T-cell (primary cell): Measurements from ENCODE around the gene XRCC6. TPM values are rescaled to one million over a fixed set of nuclear protein-coding genes. Genes with fewer than 3 reads are reported as not detected.

Experiments
- ATAC-seq, 4 experiments: fragments of 200-7000 bp in 3 of 4; fragments of 150-1000 bp in 1 of 4; cut with Tn5 transposase; replicated peaks in 1 of 4; 1 replicate in 3 of 4; 2 replicates in 1 of 4; pipeline ENCODE4 v1.10.0; 2021; ENCODE audit warnings: moderate library complexity in 3 of 4, mild to moderate bottlenecking in 2 of 4, moderate number of reproducible peaks in 1 of 4
- CTCF ChIA-PET, 2 donors: fragments of 300-600 bp; sonication (Branson Sonifier 250); formaldehyde crosslinking; loops; one replicate each; lab custom pipeline; 2022; ENCODE audit warnings: antibody characterized with exemption in 2 of 2; lab: Charles Lee
- POLR2A ChIA-PET, 2 donors: fragments of 300-600 bp; sonication (Branson Sonifier 250); formaldehyde crosslinking; loops; one replicate each; lab custom pipeline; 2022; ENCODE audit warnings: antibody characterized with exemption in 2 of 2; lab: Charles Lee
- DNase-seq, 35 experiments: peaks; one replicate each; pipeline versions ENCODE4 v3.0.0 to v3.0.0-alpha.2; 2013 to 2023
- H3K27ac ChIP-seq: one replicate; pipeline ENCODE4 v1.5.1; 2013; ENCODE audit warnings: low read length
- H3K27me3 ChIP-seq, 2 experiments: replicated peaks in 1 of 2; 1 replicate in 1 of 2; 2 replicates in 1 of 2; pipeline versions ENCODE4 v1.6.1 to v1.7.0; 2013; ENCODE audit warnings: low read length in 1 of 2, mixed read lengths in 1 of 2; ENCODE audit not compliant: control insufficient read depth in 2 of 2, insufficient read depth in 2 of 2; ENCODE audit errors: extremely low read depth in 1 of 2
- H3K36me3 ChIP-seq, 2 donors: 1 replicate in 1 of 2; 2 replicates in 1 of 2; pipeline versions ENCODE4 v1.6.1 to v1.7.0; 2013; ENCODE audit warnings: low read length in 1 of 2; ENCODE audit not compliant: control insufficient read depth in 2 of 2, insufficient read depth in 1 of 2; ENCODE audit errors: extremely low read depth in 1 of 2
- H3K4me1 ChIP-seq, 2 experiments: 1 replicate in 1 of 2; 2 replicates in 1 of 2; pipeline versions ENCODE4 v1.6.1 to v1.7.0; 2013; ENCODE audit warnings: low read length in 2 of 2, mixed read lengths in 1 of 2; ENCODE audit not compliant: insufficient read depth in 2 of 2, control insufficient read depth in 1 of 2; ENCODE audit errors: extremely low read depth in 1 of 2
- H3K4me3 ChIP-seq, 2 donors: 1 replicate in 1 of 2; 2 replicates in 1 of 2; pipeline versions ENCODE4 v1.5.1 to v1.7.0; 2013; ENCODE audit warnings: mild to moderate bottlenecking in 2 of 2, low read length in 1 of 2, moderate library complexity in 1 of 2; ENCODE audit not compliant: control insufficient read depth in 1 of 2; ENCODE audit errors: extremely low read depth in 1 of 2
- H3K9me3 ChIP-seq: 2 replicates; pipeline ENCODE4 v1.7.0; 2013
- H3K27ac Mint-ChIP-seq, 2 donors: one replicate each; pipeline ENCODE4 v1.8.0; 2020 to 2021; ENCODE audit warnings: mild to moderate bottlenecking in 2 of 2, mixed read lengths in 2 of 2
- H3K27me3 Mint-ChIP-seq, 2 donors: one replicate each; pipeline ENCODE4 v1.8.0; 2021 to 2022; ENCODE audit warnings: mixed read lengths in 2 of 2
- H3K36me3 Mint-ChIP-seq: one replicate; pipeline ENCODE4 v1.8.0; 2021; ENCODE audit warnings: mixed read lengths
- H3K4me1 Mint-ChIP-seq, 3 donors: one replicate each; pipeline ENCODE4 v1.8.0; 2020 to 2022; ENCODE audit warnings: mixed read lengths in 3 of 3, mild to moderate bottlenecking in 1 of 3
- H3K4me3 Mint-ChIP-seq, 3 donors: one replicate each; pipeline ENCODE4 v1.8.0; 2020 to 2022; ENCODE audit warnings: mild to moderate bottlenecking in 3 of 3, mixed read lengths in 3 of 3, moderate library complexity in 3 of 3
- H3K9me3 Mint-ChIP-seq, 3 donors: one replicate each; pipeline ENCODE4 v1.8.0; 2020 to 2022; ENCODE audit warnings: mixed read lengths in 3 of 3
- WGBS: methylation state at CpG from one replicate; pipeline ENCODE4 v1.1.5; 2013; ENCODE audit warnings: missing lambda C conversion rate; ENCODE audit not compliant: insufficient coverage; 5-methylcytosine and 5-hydroxymethylcytosine counted together
- total RNA-seq, 35 experiments: library from RNA in 6 of 35; stranded (reverse) in 6 of 35; fragments of 120-200 nt in 1 of 35; gene quantifications; one replicate each; pipeline versions ENCODE4 v1.2.1 to v1.2.4 and lab custom pipeline; 2013 to 2026

Gene XRCC6
- total RNA-seq, 5 donors from 2014 or later (not counting 1 experiment from before 2014, with no cell fraction given): 159 to 174 (median 168) TPM

- H3K27ac Mint-ChIP-seq: no peak overlapping the region
- no peaks in the 10 kb centered on the region for H3K36me3 Mint-ChIP-seq
- H3K4me3 ChIP-seq: no peak overlapping the region
- H3K36me3 ChIP-seq: no peaks in the 10 kb centered on the region
- H3K9me3 ChIP-seq: no peaks in the 10 kb centered on the region
- ATAC-seq (no peak), DNase-seq (no peak)
- no peaks in the 10 kb centered on the region for H3K27me3 ChIP-seq
- POLR2A ChIA-PET: no interaction called here
- H3K4me1 Mint-ChIP-seq: no peaks in the 10 kb centered on the region
- no peaks in the 10 kb centered on the region for H3K27me3 Mint-ChIP-seq
- no peak overlapping the region for H3K27ac ChIP-seq
- no peaks in the 10 kb centered on the region for H3K9me3 Mint-ChIP-seq
- CTCF ChIA-PET: no interaction called here
- no peaks in the 10 kb centered on the region for H3K4me1 ChIP-seq
- 100% methylated on average over 3 of the region's 10 CpGs for WGBS
- H3K4me3 Mint-ChIP-seq: no peak overlapping the region
Measured at GRCh38 chr22:41709341-41709740, 88.2 kb downstream of the XRCC6 start.

- Histone ChIP-seq H3K9me3 (no peaks in the 10 kb centered on the region), H3K27me3 (no peaks in the 10 kb centered on the region), H3K27ac (no peak overlapping the region), H3K4me3 (no peak overlapping the region), H3K4me1 (no peaks in the 10 kb centered on the region), H3K36me3 (no peaks in the 10 kb centered on the region)
- H3K9me3 Mint-ChIP-seq: no peaks in the 10 kb centered on the region
- ATAC-seq (no peak), DNase-seq (no peak)
- POLR2A ChIA-PET: no interaction called here
- no peaks in the 10 kb centered on the region for H3K27me3 Mint-ChIP-seq
- H3K4me3 Mint-ChIP-seq: no peak overlapping the region
- CTCF ChIA-PET: interaction anchor here in 1 of 2 donors (1.2 kb wide), 1 partner anchor 16 kb away, joined by 4 read pairs; no protein-coding TSS in a partner anchor
- H3K36me3 Mint-ChIP-seq: no peaks in the 10 kb centered on the region
- H3K4me1 Mint-ChIP-seq: no peaks in the 10 kb centered on the region
- H3K27ac Mint-ChIP-seq: no peak overlapping the region
- WGBS: 98% methylated on average over 9 of the region's 9 CpGs
Measured at GRCh38 chr22:41713004-41713403, 91.9 kb downstream of the XRCC6 start.

Other genes starting within 250 kb of the XRCC6 start
- 10 to 100 TPM in 1 of 5 donors, 1 to 10 TPM in 4; 4.1 to 10.8 (median 4.6) TPM for gene TEF, start 239.4 kb upstream of the XRCC6 start, total RNA-seq
- 10 to 100 TPM; 22.2 to 48.6 (median 37.9) TPM for gene TOB2, start 174.5 kb upstream of the XRCC6 start, total RNA-seq
- gene PHF5A, start 152.6 kb upstream of the XRCC6 start, total RNA-seq: 10 to 100 TPM; 29.0 to 45.9 (median 38.0) TPM
- 10 to 100 TPM; 72.0 to 82.2 (median 77.0) TPM for gene ACO2, start 152.2 kb upstream of the XRCC6 start, total RNA-seq
- gene POLR3H, start 76.8 kb upstream of the XRCC6 start, total RNA-seq: 10 to 100 TPM; 20.6 to 57.7 (median 44.9) TPM
- gene CSDC2, start 60.3 kb upstream of the XRCC6 start, total RNA-seq: under 1 TPM in 3 of 5 donors, not detected in 2; 0.13 to 0.23 (median 0.16) TPM
- 10 to 100 TPM; 22.6 to 39.7 (median 33.4) TPM for gene PMM1, start 31.5 kb upstream of the XRCC6 start, total RNA-seq
- 10 to 100 TPM; 19.9 to 31.3 (median 28.7) TPM for gene DESI1, start 252 bp upstream of the XRCC6 start, total RNA-seq
- 100 to 1,000 TPM; 108 to 145 (median 122) TPM for gene SNU13, start 67.6 kb downstream of the XRCC6 start, total RNA-seq
- 10 to 100 TPM; 52.7 to 89.2 (median 72.9) TPM for gene MEI1, start 78.2 kb downstream of the XRCC6 start, total RNA-seq
- 10 to 100 TPM; 14.4 to 21.7 (median 16.7) TPM for gene CCDC134, start 179.4 kb downstream of the XRCC6 start, total RNA-seq
- gene SREBF2, start 211.8 kb downstream of the XRCC6 start, total RNA-seq: 100 to 1,000 TPM in 3 of 5 donors, 10 to 100 TPM in 2; 71.9 to 128 (median 112) TPM